Measurements from ENCODE around the gene QKI. TPM values are rescaled to one million over a fixed set of nuclear protein-coding genes. Genes with fewer than 3 reads are reported as not detected.

QKI gene
- total and polyA plus RNA-seq, 2 of the 8 experiments (the other 6 are each of a cell fraction or from before 2014, with no cell fraction given) = 181 to 183 TPM

GRCh38 chr6:163579880-163580295 lies 165.4 kb downstream of the QKI start (continued):
- no peak for TF ChIP-seq USF2 (IDR thresholded peaks at IDR 0.05; ENCODE audit: low read length)
- TF ChIP-seq CTCF (IDR thresholded peaks at IDR 0.05; ENCODE audit: control extremely low read depth in 1 of 3, insufficient read depth in 1 of 3, low read depth in 1 of 3, low read length in 3 of 3) = peak in 2 of 3 experiments; percentile 3 to 35; a peak in 2 of 4 replicates
- TF ChIP-seq POU5F1 (IDR thresholded peaks at IDR 0.05; ENCODE audit: low read depth, low read length) = no peak
- TF ChIP-seq BCL11A (IDR thresholded peaks at IDR 0.05; ENCODE audit: low read depth in 2 of 2, low read length in 2 of 2) = no peak
- peak; percentile 69; the same call in 1 of the 2 replicates for TF ChIP-seq TEAD4 (IDR thresholded peaks at IDR 0.05; ENCODE audit: low read depth, low read length)
- no peak for TF ChIP-seq CEBPB (IDR thresholded peaks at IDR 0.05; ENCODE audit: low read depth, low read length)
- TF ChIP-seq, protein P1, sequence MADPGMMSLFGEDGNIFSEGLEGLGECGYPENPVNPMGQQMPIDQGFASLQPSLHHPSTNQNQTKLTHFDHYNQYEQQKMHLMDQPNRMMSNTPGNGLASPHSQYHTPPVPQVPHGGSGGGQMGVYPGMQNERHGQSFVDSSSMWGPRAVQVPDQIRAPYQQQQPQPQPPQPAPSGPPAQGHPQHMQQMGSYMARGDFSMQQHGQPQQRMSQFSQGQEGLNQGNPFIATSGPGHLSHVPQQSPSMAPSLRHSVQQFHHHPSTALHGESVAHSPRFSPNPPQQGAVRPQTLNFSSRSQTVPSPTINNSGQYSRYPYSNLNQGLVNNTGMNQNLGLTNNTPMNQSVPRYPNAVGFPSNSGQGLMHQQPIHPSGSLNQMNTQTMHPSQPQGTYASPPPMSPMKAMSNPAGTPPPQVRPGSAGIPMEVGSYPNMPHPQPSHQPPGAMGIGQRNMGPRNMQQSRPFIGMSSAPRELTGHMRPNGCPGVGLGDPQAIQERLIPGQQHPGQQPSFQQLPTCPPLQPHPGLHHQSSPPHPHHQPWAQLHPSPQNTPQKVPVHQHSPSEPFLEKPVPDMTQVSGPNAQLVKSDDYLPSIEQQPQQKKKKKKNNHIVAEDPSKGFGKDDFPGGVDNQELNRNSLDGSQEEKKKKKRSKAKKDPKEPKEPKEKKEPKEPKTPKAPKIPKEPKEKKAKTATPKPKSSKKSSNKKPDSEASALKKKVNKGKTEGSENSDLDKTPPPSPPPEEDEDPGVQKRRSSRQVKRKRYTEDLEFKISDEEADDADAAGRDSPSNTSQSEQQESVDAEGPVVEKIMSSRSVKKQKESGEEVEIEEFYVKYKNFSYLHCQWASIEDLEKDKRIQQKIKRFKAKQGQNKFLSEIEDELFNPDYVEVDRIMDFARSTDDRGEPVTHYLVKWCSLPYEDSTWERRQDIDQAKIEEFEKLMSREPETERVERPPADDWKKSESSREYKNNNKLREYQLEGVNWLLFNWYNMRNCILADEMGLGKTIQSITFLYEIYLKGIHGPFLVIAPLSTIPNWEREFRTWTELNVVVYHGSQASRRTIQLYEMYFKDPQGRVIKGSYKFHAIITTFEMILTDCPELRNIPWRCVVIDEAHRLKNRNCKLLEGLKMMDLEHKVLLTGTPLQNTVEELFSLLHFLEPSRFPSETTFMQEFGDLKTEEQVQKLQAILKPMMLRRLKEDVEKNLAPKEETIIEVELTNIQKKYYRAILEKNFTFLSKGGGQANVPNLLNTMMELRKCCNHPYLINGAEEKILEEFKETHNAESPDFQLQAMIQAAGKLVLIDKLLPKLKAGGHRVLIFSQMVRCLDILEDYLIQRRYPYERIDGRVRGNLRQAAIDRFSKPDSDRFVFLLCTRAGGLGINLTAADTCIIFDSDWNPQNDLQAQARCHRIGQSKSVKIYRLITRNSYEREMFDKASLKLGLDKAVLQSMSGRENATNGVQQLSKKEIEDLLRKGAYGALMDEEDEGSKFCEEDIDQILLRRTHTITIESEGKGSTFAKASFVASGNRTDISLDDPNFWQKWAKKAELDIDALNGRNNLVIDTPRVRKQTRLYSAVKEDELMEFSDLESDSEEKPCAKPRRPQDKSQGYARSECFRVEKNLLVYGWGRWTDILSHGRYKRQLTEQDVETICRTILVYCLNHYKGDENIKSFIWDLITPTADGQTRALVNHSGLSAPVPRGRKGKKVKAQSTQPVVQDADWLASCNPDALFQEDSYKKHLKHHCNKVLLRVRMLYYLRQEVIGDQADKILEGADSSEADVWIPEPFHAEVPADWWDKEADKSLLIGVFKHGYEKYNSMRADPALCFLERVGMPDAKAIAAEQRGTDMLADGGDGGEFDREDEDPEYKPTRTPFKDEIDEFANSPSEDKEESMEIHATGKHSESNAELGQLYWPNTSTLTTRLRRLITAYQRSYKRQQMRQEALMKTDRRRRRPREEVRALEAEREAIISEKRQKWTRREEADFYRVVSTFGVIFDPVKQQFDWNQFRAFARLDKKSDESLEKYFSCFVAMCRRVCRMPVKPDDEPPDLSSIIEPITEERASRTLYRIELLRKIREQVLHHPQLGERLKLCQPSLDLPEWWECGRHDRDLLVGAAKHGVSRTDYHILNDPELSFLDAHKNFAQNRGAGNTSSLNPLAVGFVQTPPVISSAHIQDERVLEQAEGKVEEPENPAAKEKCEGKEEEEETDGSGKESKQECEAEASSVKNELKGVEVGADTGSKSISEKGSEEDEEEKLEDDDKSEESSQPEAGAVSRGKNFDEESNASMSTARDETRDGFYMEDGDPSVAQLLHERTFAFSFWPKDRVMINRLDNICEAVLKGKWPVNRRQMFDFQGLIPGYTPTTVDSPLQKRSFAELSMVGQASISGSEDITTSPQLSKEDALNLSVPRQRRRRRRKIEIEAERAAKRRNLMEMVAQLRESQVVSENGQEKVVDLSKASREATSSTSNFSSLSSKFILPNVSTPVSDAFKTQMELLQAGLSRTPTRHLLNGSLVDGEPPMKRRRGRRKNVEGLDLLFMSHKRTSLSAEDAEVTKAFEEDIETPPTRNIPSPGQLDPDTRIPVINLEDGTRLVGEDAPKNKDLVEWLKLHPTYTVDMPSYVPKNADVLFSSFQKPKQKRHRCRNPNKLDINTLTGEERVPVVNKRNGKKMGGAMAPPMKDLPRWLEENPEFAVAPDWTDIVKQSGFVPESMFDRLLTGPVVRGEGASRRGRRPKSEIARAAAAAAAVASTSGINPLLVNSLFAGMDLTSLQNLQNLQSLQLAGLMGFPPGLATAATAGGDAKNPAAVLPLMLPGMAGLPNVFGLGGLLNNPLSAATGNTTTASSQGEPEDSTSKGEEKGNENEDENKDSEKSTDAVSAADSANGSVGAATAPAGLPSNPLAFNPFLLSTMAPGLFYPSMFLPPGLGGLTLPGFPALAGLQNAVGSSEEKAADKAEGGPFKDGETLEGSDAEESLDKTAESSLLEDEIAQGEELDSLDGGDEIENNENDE (IDR thresholded peaks at IDR 0.05; ENCODE audit: insufficient replicate concordance, low read length) = no peak
